Stomach (tissue), 9 donors: Measurements from ENCODE around the gene NTM. TPM values are rescaled to one million over a fixed set of nuclear protein-coding genes. Genes with fewer than 3 reads are reported as not detected.
A peak's percentile ranks its signal among the peaks of the same experiment; 100 is the strongest.

Experiments used
- DNase-seq, 2 donors: peaks; one replicate each; pipeline versions ENCODE4 v3.0.0 to v3.0.0-alpha.2; 2013 to 2019
- H3K27ac ChIP-seq, 5 donors: fragments of 200-600 bp in 4 of 5; sonication (generic) in 4 of 5; one replicate each; pipeline ENCODE4 v1.5.1; 2013 to 2019; ENCODE audit warnings: mild to moderate bottlenecking in 1 of 5, moderate library complexity in 1 of 5
- H3K27me3 ChIP-seq, 3 donors: fragments of 200-600 bp; sonication (generic); one replicate each; pipeline ENCODE4 v1.5.1; 2017 to 2019; ENCODE audit warnings: mixed run types in 1 of 3
- H3K36me3 ChIP-seq, 4 donors: fragments of 200-600 bp; sonication (generic); 1 replicate in 3 of 4; 2 replicates in 1 of 4; pipeline ENCODE4 v1.5.1; 2016 to 2019
- H3K4me1 ChIP-seq, 4 donors: fragments of 200-600 bp; sonication (generic); one replicate each; pipeline ENCODE4 v1.5.1; 2016 to 2019
- H3K4me3 ChIP-seq, 4 donors: fragments of 200-600 bp; sonication (generic) in 3 of 4; one replicate each; pipeline ENCODE4 v1.5.1; 2016 to 2019; ENCODE audit warnings: mild to moderate bottlenecking in 1 of 4
- H3K9me3 ChIP-seq, 4 donors: fragments of 200-600 bp; sonication (generic); one replicate each; pipeline ENCODE4 v1.5.1; 2016 to 2019
- EP300 ChIP-seq: sonication (generic); formaldehyde crosslinking; IDR thresholded peaks from one replicate; pipeline ENCODE4 v1.6.1; 2017; ENCODE audit warnings: antibody characterized with exemption
- POLR2A ChIP-seq, 4 donors: fragments of 450-650 bp; IDR thresholded peaks; one replicate each; pipeline ENCODE4 v1.6.1; 2016; ENCODE audit warnings: antibody characterized with exemption in 4 of 4, control low read depth in 2 of 4, mild to moderate bottlenecking in 1 of 4, moderate library complexity in 1 of 4
- POLR2AphosphoS5 ChIP-seq, 3 donors: sonication (generic); formaldehyde crosslinking; IDR thresholded peaks; one replicate each; pipeline ENCODE4 v1.6.1; 2016; ENCODE audit warnings: antibody characterized with exemption in 3 of 3
- WGBS, 5 donors: extraction: QIAGEN DNeasy Blood & Tissue Kit in 3 of 5; methylation state at CpG; one replicate each; pipeline versions ENCODE4 v1.1.5 to v1.1.7; 2013 to 2018; 5-methylcytosine and 5-hydroxymethylcytosine counted together
- intact Hi-C: fragments of 100-400 bp; cut with DNase I; formaldehyde crosslinking; loops from one replicate; pipeline ENCODE4 v1.15.1; 2023; ENCODE audit warnings: low total_unique reads
- polyA plus RNA-seq, 3 donors: library from polyadenylated mRNA; stranded (reverse); fragments of 200-250 nt; gene quantifications; one replicate each; pipeline ENCODE4 v1.2.3, GENCODE V29; 2013
- total RNA-seq, 5 donors: library from RNA; depleted of rRNA; stranded (reverse); fragments of >200 nt; gene quantifications; one replicate each; pipeline versions ENCODE4 v1.1.0 to v1.2.3, GENCODE V29; 2014 to 2016
- TF ChIP-seq, protein P1 (sequence below), 7 experiments: fragments of 450-650 bp in 4 of 7; fragments of 200-600 bp in 3 of 7; sonication (generic) in 3 of 7; IDR thresholded peaks; one replicate each; pipeline ENCODE4 v1.5.1; 2016 to 2019; ENCODE audit warnings: antibody characterized with exemption in 7 of 7, control low read depth in 2 of 7, mild to moderate bottlenecking in 1 of 7
- donor health status: healthy with polysubstance abuse.
- donor health status: Bipolar disorder and iron deficiency.
- donor health status: healthy.

The NTM gene
- total and polyA plus RNA-seq, 8 donors: 0.50 to 8.4 (median 1.3) TPM; not detected in 3

DNA sequence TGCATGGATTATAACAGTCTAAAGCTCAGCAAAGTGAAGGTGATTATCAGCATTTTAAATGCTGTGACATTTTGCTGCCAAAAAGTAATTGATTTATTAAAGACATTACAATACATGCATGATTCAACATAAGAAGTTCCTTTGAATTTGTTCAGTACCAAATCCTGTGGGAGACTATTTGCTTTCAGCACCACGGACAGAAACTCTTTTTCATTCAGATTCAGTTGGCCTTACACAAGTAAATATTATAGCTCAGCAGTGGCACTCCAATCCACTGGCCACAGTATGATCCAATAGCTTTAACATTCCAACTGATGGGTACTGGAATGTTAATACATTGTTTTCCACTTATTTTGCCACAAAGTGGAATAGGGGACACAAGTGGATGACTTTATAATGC, 806.7 kb downstream of the NTM start:
- Histone ChIP-seq H3K4me1 (no peaks in the 10 kb centered on the region), H3K4me3 (no peak overlapping the region), H3K27ac (no peak overlapping the region), H3K36me3 (no peaks in the 10 kb centered on the region), H3K27me3 (no peaks in the 10 kb centered on the region), H3K9me3 (no peaks in the 10 kb centered on the region)
- intact Hi-C loops: no loop called here
- 0 to 11% (median 6%) methylated on average over 1 of the region's 1 CpG for WGBS, 5 donors
- TF ChIP-seq EP300 (no peak), POLR2A (IDR thresholded peaks at IDR 0.05) (no peak), POLR2AphosphoS5 (IDR thresholded peaks at IDR 0.05) (no peak)
- TF ChIP-seq, protein P1, sequence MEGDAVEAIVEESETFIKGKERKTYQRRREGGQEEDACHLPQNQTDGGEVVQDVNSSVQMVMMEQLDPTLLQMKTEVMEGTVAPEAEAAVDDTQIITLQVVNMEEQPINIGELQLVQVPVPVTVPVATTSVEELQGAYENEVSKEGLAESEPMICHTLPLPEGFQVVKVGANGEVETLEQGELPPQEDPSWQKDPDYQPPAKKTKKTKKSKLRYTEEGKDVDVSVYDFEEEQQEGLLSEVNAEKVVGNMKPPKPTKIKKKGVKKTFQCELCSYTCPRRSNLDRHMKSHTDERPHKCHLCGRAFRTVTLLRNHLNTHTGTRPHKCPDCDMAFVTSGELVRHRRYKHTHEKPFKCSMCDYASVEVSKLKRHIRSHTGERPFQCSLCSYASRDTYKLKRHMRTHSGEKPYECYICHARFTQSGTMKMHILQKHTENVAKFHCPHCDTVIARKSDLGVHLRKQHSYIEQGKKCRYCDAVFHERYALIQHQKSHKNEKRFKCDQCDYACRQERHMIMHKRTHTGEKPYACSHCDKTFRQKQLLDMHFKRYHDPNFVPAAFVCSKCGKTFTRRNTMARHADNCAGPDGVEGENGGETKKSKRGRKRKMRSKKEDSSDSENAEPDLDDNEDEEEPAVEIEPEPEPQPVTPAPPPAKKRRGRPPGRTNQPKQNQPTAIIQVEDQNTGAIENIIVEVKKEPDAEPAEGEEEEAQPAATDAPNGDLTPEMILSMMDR (IDR thresholded peaks at IDR 0.05): no peak
- peak in 1 of 2 donors; percentile 76 for DNase-seq

DNA sequence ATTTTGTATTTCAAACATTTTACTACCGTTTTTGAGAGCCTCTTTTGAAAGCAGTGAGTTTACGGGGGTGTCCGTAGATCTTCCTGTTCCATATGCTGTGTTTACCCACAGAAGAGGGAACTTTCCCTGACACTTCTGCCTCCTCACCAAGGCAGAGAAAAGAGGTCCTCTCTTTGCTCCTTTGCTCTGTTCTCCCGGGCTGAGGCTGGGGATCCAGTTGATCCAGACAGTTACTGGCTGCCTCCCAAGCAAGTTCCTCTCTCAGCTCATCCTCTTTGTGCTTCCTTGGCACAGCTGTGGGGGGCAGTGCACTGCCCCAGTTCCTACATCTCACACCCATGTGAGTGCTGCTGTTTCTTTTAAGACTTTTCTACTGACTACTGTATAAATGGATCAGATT, 813.7 kb downstream of the NTM start:
- intact Hi-C loops: no loop called here
- TF ChIP-seq POLR2A (IDR thresholded peaks at IDR 0.05) (no peak), EP300 (no peak), POLR2AphosphoS5 (IDR thresholded peaks at IDR 0.05) (no peak)
- TF ChIP-seq, protein P1 (IDR thresholded peaks at IDR 0.05): no peak
- no peak for DNase-seq
- no peaks in the 10 kb centered on the region for H3K36me3 ChIP-seq
- H3K4me1 ChIP-seq: no peaks in the 10 kb centered on the region
- no peaks in the 10 kb centered on the region for H3K9me3 ChIP-seq
- WGBS, 5 donors: 55 to 70% (median 64%) methylated on average over 4 of the region's 4 CpGs
- peaks cover 0 to 4% (median 0%) of the 10 kb centered on the region in 3 donors for H3K27me3 ChIP-seq
- no peak overlapping the region for H3K27ac ChIP-seq
- H3K4me3 ChIP-seq: no peak overlapping the region

DNA sequence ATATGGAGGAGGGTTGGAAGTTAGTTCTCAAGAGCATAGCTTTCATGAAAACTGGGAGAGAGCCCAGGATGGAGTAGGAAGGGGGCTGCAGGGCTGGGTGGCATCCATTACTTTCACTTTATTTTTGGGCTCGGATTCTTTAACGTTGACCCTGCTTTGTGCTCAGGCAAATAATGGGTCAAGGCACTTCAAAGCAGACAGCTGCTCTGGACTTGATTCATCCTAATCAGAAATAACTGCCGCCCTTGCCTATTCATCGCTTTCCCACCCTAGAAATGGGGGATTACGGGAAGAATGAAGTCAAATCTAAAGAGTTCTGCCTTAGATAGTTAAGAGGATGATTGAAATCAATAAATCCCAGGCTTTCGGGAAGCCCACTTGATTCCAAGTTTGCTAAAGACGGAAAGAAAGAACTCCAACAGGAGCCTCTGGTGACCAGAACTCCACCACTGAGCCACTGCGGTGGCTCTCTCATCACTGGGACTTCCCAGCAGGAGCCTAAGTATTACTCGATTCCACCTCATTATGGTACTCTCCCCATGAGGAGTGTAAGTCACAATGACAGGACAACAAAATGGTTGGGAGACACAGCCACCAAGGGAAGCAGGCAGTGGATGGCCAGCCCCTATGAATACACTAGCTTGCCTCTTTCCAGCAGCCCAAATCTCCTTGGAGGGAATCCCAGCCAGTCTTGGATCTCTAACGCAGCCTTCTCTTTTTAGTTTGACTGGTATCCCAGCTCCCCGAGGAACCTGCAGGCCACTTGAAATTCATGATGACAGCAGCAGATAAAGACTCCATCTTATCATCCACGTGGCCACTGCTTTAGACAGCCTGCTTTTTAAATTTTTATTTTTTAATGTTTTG, 815.5 kb downstream of the NTM start:
- WGBS, 5 donors: 75 to 82% (median 81%) methylated on average over 12 of the region's 12 CpGs

DNA sequence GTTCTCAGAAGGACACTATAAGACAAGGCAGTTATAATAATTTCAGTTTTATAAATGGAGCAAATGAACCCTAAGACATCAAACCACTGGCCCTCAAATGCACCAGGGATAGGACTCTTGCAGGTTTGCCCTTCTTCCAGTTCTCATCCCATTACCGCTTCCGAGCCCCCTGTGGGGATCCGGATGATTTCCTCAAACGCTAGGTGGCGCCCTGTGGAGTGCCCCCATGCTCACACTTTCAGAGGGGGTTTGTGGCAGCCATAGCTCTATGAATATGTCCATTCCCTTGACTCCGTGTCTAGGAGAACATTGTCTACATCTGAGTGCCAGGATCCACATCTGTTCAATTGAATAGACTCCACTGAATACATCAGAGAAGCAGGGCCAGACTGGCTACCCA, 816.3 kb downstream of the NTM start:
- Histone ChIP-seq H3K4me1 (no peaks in the 10 kb centered on the region), H3K27me3 (peaks cover 0 to 4% (median 0%) of the 10 kb centered on the region in 3 donors), H3K9me3 (peaks cover 0 to 5% (median 0%) of the 10 kb centered on the region in 4 donors), H3K27ac (no peak overlapping the region), H3K36me3 (no peaks in the 10 kb centered on the region), H3K4me3 (no peak overlapping the region)
- DNase-seq: no peak
- WGBS, 5 donors: 53 to 61% (median 58%) methylated on average over 6 of the region's 6 CpGs
- TF ChIP-seq, protein P1 (IDR thresholded peaks at IDR 0.05): no peak
- TF ChIP-seq EP300: no peak
- intact Hi-C loops: no loop called here

More for the DNA sequence above, 815.5 kb downstream of the NTM start:
- no peaks in the 10 kb centered on the region for H3K4me1 ChIP-seq
- intact Hi-C loops: no loop called here
- no peak overlapping the region for H3K27ac ChIP-seq
- no peak for DNase-seq
- peaks cover 0 to 1% (median 0%) of the 10 kb centered on the region in 4 donors for H3K9me3 ChIP-seq
- TF ChIP-seq EP300: no peak
- no peak for TF ChIP-seq POLR2A (IDR thresholded peaks at IDR 0.05)
- no peak for TF ChIP-seq POLR2AphosphoS5 (IDR thresholded peaks at IDR 0.05)
- TF ChIP-seq, protein P1 (IDR thresholded peaks at IDR 0.05): no peak
- no peaks in the 10 kb centered on the region for H3K36me3 ChIP-seq
- peaks cover 0 to 4% (median 0%) of the 10 kb centered on the region in 3 donors for H3K27me3 ChIP-seq
- H3K4me3 ChIP-seq: no peak overlapping the region
